SK-N-MC (cell line): ENCODE results near the gene ABCG2.

Source experiments
- DNase-seq: peaks from one replicate; pipeline ENCODE4 v3.0.0-alpha.2; 2011; ENCODE audit warnings: low read depth, low spot score
- H3K27ac ChIP-seq: fragments of 200-600 bp; sonication (generic); 2 replicates; pipeline ENCODE4 v1.5.1; 2016; ENCODE audit warnings: mixed run types
- H3K36me3 ChIP-seq: fragments of 200-600 bp; sonication (generic); 2 replicates; pipeline ENCODE4 v1.6.1; 2017; ENCODE audit warnings: antibody characterized with exemption, low read length, mixed read lengths; ENCODE audit not compliant: insufficient read depth
- H3K4me3 ChIP-seq: fragments of 200-600 bp; sonication (generic); 2 replicates; pipeline ENCODE4 v1.5.1; 2016
- H3K9ac ChIP-seq: fragments of 200-600 bp; sonication (generic); 2 replicates; pipeline ENCODE4 v1.8.0; 2017; ENCODE audit warnings: mixed run types, mixed read lengths; ENCODE audit not compliant: insufficient read length
- H3K9me3 ChIP-seq: fragments of 200-600 bp; sonication (generic); 2 replicates; pipeline ENCODE4 v1.6.1; 2017; ENCODE audit warnings: low read depth, mild to moderate bottlenecking, antibody characterized with exemption, low read length, moderate library complexity, mixed read lengths
- EZH2 ChIP-seq: fragments of 200-600 bp; sonication (generic); IDR thresholded peaks from one replicate; pipeline ENCODE4 v1.6.1; 2017; ENCODE audit warnings: antibody characterized with exemption
- FOXP2 ChIP-seq: optimal IDR thresholded peaks from 2 replicates; pipeline ENCODE3; 2011; ENCODE audit warnings: mild to moderate bottlenecking, moderate library complexity; ENCODE audit not compliant: insufficient read depth; ENCODE audit errors: extremely low read length, control extremely low read depth
- POLR2AphosphoS5 ChIP-seq: IDR thresholded peaks from 2 replicates; pipeline ENCODE4 v1.6.1; 2012; ENCODE audit warnings: mild to moderate bottlenecking, low read depth, low read length, borderline replicate concordance

The ABCG2 gene

GRCh38 chr4:88148560-88148959 is 9.9 kb downstream of the ABCG2 start:
- TF ChIP-seq POLR2AphosphoS5 (no peak), EZH2 (no peak), FOXP2 (no peak)
- no peaks in the 10 kb centered on the region for H3K9me3 ChIP-seq
- no peaks in the 10 kb centered on the region for H3K36me3 ChIP-seq
- no peak overlapping the region for H3K9ac ChIP-seq
- no peak overlapping the region for H3K4me3 ChIP-seq
- DNase-seq = no peak
- H3K27ac ChIP-seq = no peak overlapping the region

GRCh38 chr4:88147799-88148217 is 10.6 kb downstream of the ABCG2 start:
- Histone ChIP-seq H3K9me3 (no peaks in the 10 kb centered on the region), H3K4me3 (no peak overlapping the region), H3K27ac (no peak overlapping the region), H3K36me3 (no peaks in the 10 kb centered on the region), H3K9ac (no peak overlapping the region)
- no peak for TF ChIP-seq POLR2AphosphoS5
- TF ChIP-seq FOXP2 = no peak
- TF ChIP-seq EZH2 = no peak
- DNase-seq = no peak

- TF ChIP-seq EZH2 (no peak), FOXP2 (no peak), POLR2AphosphoS5 (no peak)
Measured at GRCh38 chr4:88146891-88147290, 11.5 kb downstream of the ABCG2 start.

GRCh38 chr4:88144866-88145300 is 13.6 kb downstream of the ABCG2 start:
- no peak overlapping the region for H3K9ac ChIP-seq
- TF ChIP-seq EZH2 = no peak
- TF ChIP-seq POLR2AphosphoS5 = no peak
- no peak overlapping the region for H3K4me3 ChIP-seq
- no peaks in the 10 kb centered on the region for H3K36me3 ChIP-seq
- no peak for DNase-seq
- H3K27ac ChIP-seq = no peak overlapping the region
- no peaks in the 10 kb centered on the region for H3K9me3 ChIP-seq

More at GRCh38 chr4:88146891-88147290, 11.5 kb downstream of the ABCG2 start:
- H3K9ac ChIP-seq = no peak overlapping the region
- no peaks in the 10 kb centered on the region for H3K36me3 ChIP-seq
- H3K4me3 ChIP-seq = no peak overlapping the region
- DNase-seq = no peak
- no peak overlapping the region for H3K27ac ChIP-seq
- H3K9me3 ChIP-seq = no peaks in the 10 kb centered on the region

- Histone ChIP-seq H3K36me3 (no peaks in the 10 kb centered on the region), H3K9ac (no peak overlapping the region), H3K9me3 (no peaks in the 10 kb centered on the region), H3K27ac (no peak overlapping the region), H3K4me3 (no peak overlapping the region)
- DNase-seq = no peak
- no peak for TF ChIP-seq FOXP2
- no peak for TF ChIP-seq POLR2AphosphoS5
- no peak for TF ChIP-seq EZH2
Measured at GRCh38 chr4:88144048-88144447, 14.4 kb downstream of the ABCG2 start.

GRCh38 chr4:88143504-88143903 is 14.9 kb downstream of the ABCG2 start:
- H3K36me3 ChIP-seq = no peaks in the 10 kb centered on the region
- no peak for DNase-seq
- H3K9me3 ChIP-seq = no peaks in the 10 kb centered on the region
- TF ChIP-seq EZH2 (no peak), FOXP2 (no peak), POLR2AphosphoS5 (no peak)
- H3K9ac ChIP-seq = no peak overlapping the region
- H3K27ac ChIP-seq = no peak overlapping the region
- H3K4me3 ChIP-seq = no peak overlapping the region

GRCh38 chr4:88138561-88138960 is 19.9 kb downstream of the ABCG2 start:
- TF ChIP-seq POLR2AphosphoS5 (no peak), FOXP2 (no peak), EZH2 (no peak)
- H3K9ac ChIP-seq = no peak overlapping the region
- no peak for DNase-seq

GRCh38 chr4:88137112-88137511 is 21.3 kb downstream of the ABCG2 start:
- no peak for TF ChIP-seq FOXP2
- TF ChIP-seq POLR2AphosphoS5 = no peak
- TF ChIP-seq EZH2 = no peak
- Histone ChIP-seq H3K4me3 (no peak overlapping the region), H3K36me3 (no peaks in the 10 kb centered on the region), H3K9ac (no peak overlapping the region), H3K9me3 (no peaks in the 10 kb centered on the region), H3K27ac (no peak overlapping the region)
- DNase-seq = no peak

More at GRCh38 chr4:88138561-88138960, 19.9 kb downstream of the ABCG2 start:
- H3K4me3 ChIP-seq = no peak overlapping the region
- H3K36me3 ChIP-seq = no peaks in the 10 kb centered on the region
- no peak overlapping the region for H3K27ac ChIP-seq
- H3K9me3 ChIP-seq = no peaks in the 10 kb centered on the region

GRCh38 chr4:88136249-88136648 is 22.2 kb downstream of the ABCG2 start:
- Histone ChIP-seq H3K9ac (no peak overlapping the region), H3K9me3 (no peaks in the 10 kb centered on the region), H3K4me3 (no peak overlapping the region), H3K36me3 (no peaks in the 10 kb centered on the region), H3K27ac (no peak overlapping the region)
- TF ChIP-seq EZH2 (no peak), POLR2AphosphoS5 (no peak), FOXP2 (no peak)
- no peak for DNase-seq
